BJ (cell line): ENCODE results near the gene PHACTR1. TPM values are rescaled to one million over a fixed set of nuclear protein-coding genes. Genes with fewer than 3 reads are reported as not detected.

Experiments used
- CTCF ChIA-PET: fragments of 350-600 bp; formaldehyde crosslinking; extraction: SDS; loops from one replicate; lab custom pipeline; 2021; ENCODE audit warnings: antibody characterized with exemption, inconsistent platforms; lab: Yijun Ruan, JAX
- POLR2A ChIA-PET: fragments of 300-600 bp; sonication (Branson Sonifier 250); formaldehyde crosslinking; extraction: SDS; loops from one replicate; lab custom pipeline; 2021; ENCODE audit warnings: antibody characterized with exemption; lab: Charles Lee
- DNase-seq: peaks from one replicate; pipeline ENCODE4 v3.0.0-alpha.2; 2011; ENCODE audit warnings: low read depth
- H3K27me3 ChIP-seq: 2 replicates; pipeline ENCODE4 v1.6.0; 2011; ENCODE audit warnings: low read length; ENCODE audit not compliant: control insufficient read depth, insufficient read depth
- H3K36me3 ChIP-seq: 2 replicates; pipeline ENCODE4 v1.5.1; 2011; ENCODE audit warnings: low read length; ENCODE audit not compliant: control insufficient read depth, insufficient read depth
- H3K4me3 ChIP-seq: 2 replicates; pipeline ENCODE4 v1.5.1; 2011; ENCODE audit warnings: low read depth, mild to moderate bottlenecking, control low read depth, low read length
- polyA plus RNA-seq: library from polyadenylated mRNA; depleted of rRNA; stranded (reverse); fragments of >200 nt; gene quantifications from 2 replicates; pipeline ENCODE4 v1.2.3, GENCODE V29; 2011
- TF ChIP-seq, protein P1 (sequence below): IDR thresholded peaks from 2 replicates; pipeline ENCODE4 v1.5.1; 2011; ENCODE audit warnings: low read depth, mild to moderate bottlenecking, control low read depth, inconsistent platforms, low read length, moderate library complexity; ENCODE audit not compliant: insufficient read depth

PHACTR1 gene
- polyA plus RNA-seq, 1 experiment: 0.40 TPM

GRCh38 chr6:13195803-13196202 lies 479.2 kb downstream of the PHACTR1 start:
- Histone ChIP-seq H3K36me3 (no peaks in the 10 kb centered on the region), H3K4me3 (no peak overlapping the region), H3K27me3 (no peaks in the 10 kb centered on the region)
- TF ChIP-seq, protein P1, sequence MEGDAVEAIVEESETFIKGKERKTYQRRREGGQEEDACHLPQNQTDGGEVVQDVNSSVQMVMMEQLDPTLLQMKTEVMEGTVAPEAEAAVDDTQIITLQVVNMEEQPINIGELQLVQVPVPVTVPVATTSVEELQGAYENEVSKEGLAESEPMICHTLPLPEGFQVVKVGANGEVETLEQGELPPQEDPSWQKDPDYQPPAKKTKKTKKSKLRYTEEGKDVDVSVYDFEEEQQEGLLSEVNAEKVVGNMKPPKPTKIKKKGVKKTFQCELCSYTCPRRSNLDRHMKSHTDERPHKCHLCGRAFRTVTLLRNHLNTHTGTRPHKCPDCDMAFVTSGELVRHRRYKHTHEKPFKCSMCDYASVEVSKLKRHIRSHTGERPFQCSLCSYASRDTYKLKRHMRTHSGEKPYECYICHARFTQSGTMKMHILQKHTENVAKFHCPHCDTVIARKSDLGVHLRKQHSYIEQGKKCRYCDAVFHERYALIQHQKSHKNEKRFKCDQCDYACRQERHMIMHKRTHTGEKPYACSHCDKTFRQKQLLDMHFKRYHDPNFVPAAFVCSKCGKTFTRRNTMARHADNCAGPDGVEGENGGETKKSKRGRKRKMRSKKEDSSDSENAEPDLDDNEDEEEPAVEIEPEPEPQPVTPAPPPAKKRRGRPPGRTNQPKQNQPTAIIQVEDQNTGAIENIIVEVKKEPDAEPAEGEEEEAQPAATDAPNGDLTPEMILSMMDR: no peak
- ChIA-PET CTCF (interaction anchor here (1.1 to 6.1 kb wide), 5 partner anchors 9 to 277 kb away, joined by 3 to 87 read pairs (median 3); partner anchors contain the start of gene TBC1D7), POLR2A (no interaction called here)
- no peak for DNase-seq

DNA sequence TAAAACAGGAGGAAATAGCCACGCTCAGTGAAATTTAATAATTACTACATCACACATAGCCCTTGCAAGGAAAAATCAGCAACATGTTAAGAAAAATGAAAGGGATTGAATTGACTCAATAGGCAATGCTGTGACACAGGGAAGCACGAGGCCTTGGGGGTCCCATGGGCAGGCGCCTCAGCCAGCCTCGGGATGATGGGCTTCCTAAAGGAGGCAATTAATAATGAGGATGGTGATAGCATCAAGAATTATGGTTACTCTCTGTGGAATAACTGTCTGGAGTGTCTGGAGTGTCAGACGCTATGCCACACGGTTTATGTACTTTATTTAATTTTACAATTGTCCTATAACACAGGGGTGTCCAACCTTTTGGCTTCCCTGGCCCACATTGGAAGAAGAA lies 481.6 kb downstream of the PHACTR1 start:
- no peak for DNase-seq
- CTCF ChIA-PET: no interaction called here
- Histone ChIP-seq H3K36me3 (no peaks in the 10 kb centered on the region), H3K4me3 (no peak overlapping the region), H3K27me3 (no peaks in the 10 kb centered on the region)
- POLR2A ChIA-PET: no interaction called here
- TF ChIP-seq, protein P1: no peak

DNA sequence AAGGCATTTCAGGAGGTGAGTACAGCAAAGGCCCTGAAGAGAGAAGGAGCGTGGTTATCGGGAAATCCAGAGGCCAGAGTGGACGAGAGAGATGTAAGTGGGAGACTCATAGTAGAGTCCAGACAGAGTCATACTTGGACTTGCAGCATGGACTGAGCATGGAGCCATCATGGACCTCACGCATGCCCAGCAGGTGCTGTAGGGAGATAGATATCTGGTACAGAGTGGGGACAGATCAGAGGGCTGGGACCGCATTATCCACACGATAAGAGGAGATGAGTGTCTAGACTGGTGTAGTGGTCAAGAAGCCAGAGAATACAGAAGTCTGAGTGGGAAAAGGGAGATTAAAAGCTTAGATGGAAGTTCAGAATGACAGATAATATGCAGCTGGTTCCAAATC lies 484.8 kb downstream of the PHACTR1 start:
- TF ChIP-seq, protein P1: no peak
- Histone ChIP-seq H3K27me3 (no peaks in the 10 kb centered on the region), H3K4me3 (no peak overlapping the region), H3K36me3 (no peaks in the 10 kb centered on the region)
- ChIA-PET CTCF (no interaction called here), POLR2A (no interaction called here)
- DNase-seq: no peak

- Histone ChIP-seq H3K27me3 (no peaks in the 10 kb centered on the region), H3K36me3 (no peaks in the 10 kb centered on the region), H3K4me3 (no peak overlapping the region)
- DNase-seq: no peak
- ChIA-PET POLR2A (no interaction called here), CTCF (interaction anchor here (0.5 kb wide), 1 partner anchor 128 kb away, joined by 3 read pairs; no protein-coding TSS in a partner anchor)
- TF ChIP-seq, protein P1: no peak
Observed at GRCh38 chr6:13203145-13203544, 486.6 kb downstream of the PHACTR1 start.

GRCh38 chr6:13205106-13205505 lies 488.5 kb downstream of the PHACTR1 start:
- ChIA-PET CTCF (interaction anchor here (1.0 kb wide), 1 partner anchor 10 kb away, joined by 3 read pairs; no protein-coding TSS in a partner anchor), POLR2A (no interaction called here)
- Histone ChIP-seq H3K4me3 (no peak overlapping the region), H3K36me3 (no peaks in the 10 kb centered on the region), H3K27me3 (no peaks in the 10 kb centered on the region)
- DNase-seq: no peak
- TF ChIP-seq, protein P1: no peak
